Stomach smooth muscle (tissue), 2 donors: ENCODE results near the gene MYOM1.

Experiments
- H3K27ac ChIP-seq: one replicate; pipeline ENCODE4 v1.7.0; 2013; ENCODE audit warnings: mild to moderate bottlenecking, low read length, inconsistent platforms
- H3K27me3 ChIP-seq, 2 donors: one replicate each; pipeline ENCODE4 v1.7.0; 2013; ENCODE audit warnings: low read length in 2 of 2; ENCODE audit not compliant: insufficient read depth in 2 of 2, control insufficient read depth in 1 of 2
- H3K36me3 ChIP-seq, 2 donors: one replicate each; pipeline ENCODE4 v1.7.0; 2013; ENCODE audit warnings: low read length in 2 of 2; ENCODE audit not compliant: control insufficient read depth in 2 of 2, insufficient read depth in 2 of 2
- H3K4me1 ChIP-seq: one replicate; pipeline ENCODE4 v1.7.0; 2013; ENCODE audit warnings: low read length; ENCODE audit not compliant: control insufficient read depth, insufficient read depth
- H3K4me3 ChIP-seq, 2 donors: one replicate each; pipeline ENCODE4 v1.7.0; 2013; ENCODE audit warnings: low read length in 2 of 2
- H3K9ac ChIP-seq, 2 donors: one replicate each; pipeline ENCODE4 v1.7.0; 2013; ENCODE audit warnings: low read length in 2 of 2, mild to moderate bottlenecking in 1 of 2
- H3K9me3 ChIP-seq, 2 donors: one replicate each; pipeline ENCODE4 v1.7.0; 2013; ENCODE audit warnings: low read length in 2 of 2; ENCODE audit not compliant: control insufficient read depth in 2 of 2
- donor health status: healthy.
- donor health status: Pancreatic carcinoma.

The MYOM1 gene

DNA sequence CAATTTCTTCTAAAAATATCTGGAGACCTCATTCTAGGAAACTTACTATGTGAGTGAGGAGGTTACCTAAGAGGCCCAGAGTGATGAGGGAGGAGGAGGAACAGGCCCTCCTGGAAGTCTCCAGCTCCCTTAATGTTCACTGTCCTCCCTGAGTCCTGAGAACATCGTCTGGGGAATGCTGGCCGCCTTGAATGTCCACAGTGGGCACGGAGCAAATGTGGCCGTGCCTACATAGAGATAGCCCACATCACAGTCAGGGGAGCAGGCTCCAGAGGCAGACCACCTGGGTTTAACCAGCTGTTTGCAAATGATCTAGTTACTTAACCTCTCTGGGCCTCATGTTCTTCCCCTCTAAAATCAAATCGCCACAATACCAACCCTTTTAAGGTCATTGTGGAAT, 123.8 kb downstream of the MYOM1 start:
- Histone ChIP-seq H3K27me3 (no peaks in the 10 kb centered on the region), H3K27ac (no peak overlapping the region), H3K4me1 (no peaks in the 10 kb centered on the region), H3K4me3 (no peak overlapping the region), H3K9me3 (no peaks in the 10 kb centered on the region), H3K9ac (no peak overlapping the region), H3K36me3 (peaks cover 0 to 16% of the 10 kb centered on the region in 2 donors)

DNA sequence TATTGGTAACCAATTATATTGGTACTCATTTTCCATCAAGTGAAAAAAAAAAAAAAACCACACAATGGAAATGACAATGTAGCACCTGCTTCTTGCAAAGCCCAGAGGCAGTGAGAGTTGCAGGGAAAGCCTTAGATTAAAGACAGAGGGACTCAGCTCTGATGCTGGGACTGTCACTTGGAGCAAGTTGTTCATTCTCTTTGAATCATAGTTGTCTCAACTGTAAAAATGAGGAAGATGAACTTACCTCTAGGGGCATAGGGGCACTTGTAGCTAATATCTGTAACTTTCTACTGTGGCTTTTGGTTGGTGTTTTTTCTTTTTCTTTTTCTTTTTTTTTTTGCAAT, 125.5 kb downstream of the MYOM1 start:
- H3K4me1 ChIP-seq = no peaks in the 10 kb centered on the region
- H3K27me3 ChIP-seq = no peaks in the 10 kb centered on the region
- no peaks in the 10 kb centered on the region for H3K9me3 ChIP-seq
- no peak overlapping the region for H3K9ac ChIP-seq
- H3K4me3 ChIP-seq = no peak overlapping the region
- peaks cover 0 to 7% of the 10 kb centered on the region in 2 donors for H3K36me3 ChIP-seq
- H3K27ac ChIP-seq = no peak overlapping the region

DNA sequence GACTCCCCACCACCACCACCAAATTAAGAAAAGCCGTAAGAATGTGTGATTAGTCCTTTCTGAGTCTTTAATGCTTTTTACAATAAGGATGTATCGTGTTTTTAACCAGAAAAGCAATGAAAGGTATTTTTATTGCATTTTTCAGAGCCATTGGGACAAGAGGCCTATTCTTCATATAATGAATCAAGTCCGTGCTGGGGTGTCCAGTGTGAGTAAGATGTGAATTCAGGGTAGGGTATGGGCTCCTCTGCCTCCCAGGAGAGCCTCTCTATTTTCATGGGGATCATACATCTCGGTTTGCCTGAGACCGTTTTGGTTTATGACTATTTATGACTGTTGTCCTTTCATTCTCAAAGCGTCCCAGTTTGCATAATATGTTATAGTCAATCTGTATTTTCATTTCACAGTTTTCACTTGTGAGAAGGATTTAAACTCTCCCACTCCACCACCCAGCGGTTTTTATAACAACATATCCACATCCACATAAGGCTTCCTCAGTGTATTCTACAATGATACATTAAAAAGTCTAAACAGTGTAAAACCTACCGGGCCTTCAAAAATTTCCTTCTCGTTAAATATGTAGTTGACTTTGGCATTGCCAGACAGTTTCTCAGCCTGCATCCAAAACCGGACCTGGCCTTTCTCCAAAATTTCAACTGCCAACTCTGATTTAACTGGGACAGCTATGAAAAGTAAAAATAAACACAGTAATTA, 126.0 kb downstream of the MYOM1 start:
- Histone ChIP-seq H3K9ac (no peak overlapping the region), H3K4me3 (no peak overlapping the region), H3K36me3 (peaks cover 0 to 7% of the 10 kb centered on the region in 2 donors), H3K27me3 (no peaks in the 10 kb centered on the region), H3K9me3 (no peaks in the 10 kb centered on the region), H3K4me1 (no peaks in the 10 kb centered on the region), H3K27ac (no peak overlapping the region)

DNA sequence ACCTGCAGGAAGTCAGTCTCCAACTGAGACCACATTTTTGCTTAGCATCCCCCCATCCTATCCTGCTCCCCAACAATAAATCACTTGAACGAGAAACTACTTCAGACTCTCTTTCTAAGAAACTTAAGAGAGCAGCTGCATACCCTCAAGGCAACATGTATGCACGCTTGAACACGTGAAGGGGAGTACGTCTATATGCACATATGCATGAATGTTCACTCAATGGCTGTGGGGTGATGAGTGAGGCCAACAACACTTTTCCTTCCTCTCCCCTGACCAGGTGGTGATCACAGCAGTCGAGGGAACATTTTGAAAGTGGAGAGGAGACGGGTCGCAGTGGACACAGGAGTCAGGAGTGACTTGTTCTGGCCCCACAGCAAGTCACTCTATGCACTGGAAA, 127.0 kb downstream of the MYOM1 start:
- Histone ChIP-seq H3K27me3 (no peaks in the 10 kb centered on the region), H3K9me3 (no peaks in the 10 kb centered on the region), H3K4me1 (no peaks in the 10 kb centered on the region), H3K4me3 (no peak overlapping the region), H3K36me3 (peaks cover 2 to 11% of the 10 kb centered on the region in 2 donors), H3K9ac (no peak overlapping the region), H3K27ac (no peak overlapping the region)

DNA sequence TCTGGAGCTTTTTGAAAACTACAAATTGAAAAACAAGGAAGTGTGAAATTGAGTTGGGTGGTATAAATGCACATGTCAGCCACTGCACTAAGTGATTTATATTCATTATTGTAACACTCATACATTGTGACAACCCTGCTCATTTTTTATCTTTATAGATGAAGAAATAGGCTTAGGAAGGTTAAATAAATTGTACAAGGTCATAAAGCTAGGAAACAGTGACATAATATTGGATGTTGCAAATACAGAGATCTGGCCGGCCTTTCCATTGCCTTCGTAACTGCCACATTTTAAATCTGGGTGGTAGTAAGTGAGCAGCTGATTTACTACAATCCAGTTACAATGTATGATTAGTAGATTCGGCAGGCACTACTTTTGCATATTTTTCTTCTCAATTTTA, 130.2 kb downstream of the MYOM1 start:
- H3K36me3 ChIP-seq = peaks cover 2 to 12% of the 10 kb centered on the region in 2 donors
- H3K27ac ChIP-seq = no peak overlapping the region
- H3K4me1 ChIP-seq = no peaks in the 10 kb centered on the region

DNA sequence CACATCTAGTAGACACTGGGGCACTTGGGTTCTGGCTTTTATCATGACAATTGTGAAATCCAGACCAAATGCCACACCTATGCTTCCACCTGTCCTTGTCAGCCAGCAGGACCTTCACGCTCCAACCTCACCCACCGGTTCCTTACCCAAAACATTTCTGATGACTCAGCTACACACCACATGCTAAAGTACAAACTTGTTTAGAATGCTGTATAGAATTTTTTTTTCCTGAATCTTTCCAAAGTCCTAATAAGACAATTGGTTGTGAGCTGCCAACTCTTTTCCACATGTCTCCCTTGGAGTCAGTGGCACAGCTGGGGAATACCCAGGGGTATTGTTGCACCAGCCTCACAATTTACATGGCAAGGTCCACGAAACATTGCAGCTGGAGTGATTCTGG, 131.3 kb downstream of the MYOM1 start:
- H3K9ac ChIP-seq = no peak overlapping the region
- no peaks in the 10 kb centered on the region for H3K4me1 ChIP-seq
- H3K4me3 ChIP-seq = no peak overlapping the region
- no peaks in the 10 kb centered on the region for H3K27me3 ChIP-seq
- no peaks in the 10 kb centered on the region for H3K9me3 ChIP-seq
- peaks cover 2 to 14% of the 10 kb centered on the region in 2 donors for H3K36me3 ChIP-seq
- H3K27ac ChIP-seq = no peak overlapping the region

More for the DNA sequence above, 130.2 kb downstream of the MYOM1 start:
- Histone ChIP-seq H3K27me3 (no peaks in the 10 kb centered on the region), H3K9ac (no peak overlapping the region), H3K4me3 (no peak overlapping the region), H3K9me3 (no peaks in the 10 kb centered on the region)

DNA sequence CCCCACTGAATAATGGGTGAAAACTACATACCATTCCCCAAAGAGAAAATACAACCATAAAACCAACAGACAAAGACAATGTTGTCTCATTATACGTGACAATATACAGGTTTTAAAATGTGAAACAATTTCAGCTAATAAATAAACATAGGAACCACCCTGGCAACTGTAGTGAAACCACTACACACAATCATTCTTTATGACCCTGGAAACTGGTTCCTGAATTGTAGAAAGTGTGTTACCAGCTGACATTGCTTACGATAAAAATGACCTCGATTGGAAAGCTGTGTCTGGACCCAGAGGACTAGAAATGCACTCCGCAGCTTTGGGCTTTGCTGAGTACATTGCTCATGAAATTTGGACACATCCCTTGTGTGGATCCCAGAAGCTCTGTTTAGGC, 132.9 kb downstream of the MYOM1 start:
- H3K9ac ChIP-seq = no peak overlapping the region
- H3K4me3 ChIP-seq = no peak overlapping the region
- no peaks in the 10 kb centered on the region for H3K9me3 ChIP-seq
- no peaks in the 10 kb centered on the region for H3K27me3 ChIP-seq
- peaks cover 5 to 18% of the 10 kb centered on the region in 2 donors for H3K36me3 ChIP-seq
- H3K27ac ChIP-seq = no peak overlapping the region
- no peaks in the 10 kb centered on the region for H3K4me1 ChIP-seq

DNA sequence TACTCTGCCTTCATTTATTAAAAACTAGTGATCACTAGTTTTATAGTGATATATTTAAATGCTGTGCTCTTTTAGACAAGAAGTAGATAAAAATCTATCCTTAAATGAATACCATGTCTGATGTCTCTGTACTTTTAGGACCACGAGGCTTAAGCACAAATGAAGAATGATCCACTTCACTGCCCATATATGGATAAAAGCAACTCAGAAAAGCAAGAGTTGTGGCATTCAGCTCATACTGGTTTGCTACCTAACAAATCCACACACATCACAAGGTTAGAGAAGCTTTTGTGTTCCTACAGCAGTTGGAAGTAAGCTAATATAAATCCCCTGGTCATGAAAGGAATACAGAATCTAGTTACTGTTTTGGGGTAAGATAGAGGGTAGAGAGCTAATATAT, 134.2 kb downstream of the MYOM1 start:
- no peaks in the 10 kb centered on the region for H3K4me1 ChIP-seq
- H3K9ac ChIP-seq = no peak overlapping the region
- H3K4me3 ChIP-seq = no peak overlapping the region
- H3K27ac ChIP-seq = no peak overlapping the region
- H3K36me3 ChIP-seq = peaks cover 5 to 18% of the 10 kb centered on the region in 2 donors
- no peaks in the 10 kb centered on the region for H3K9me3 ChIP-seq
- H3K27me3 ChIP-seq = no peaks in the 10 kb centered on the region

DNA sequence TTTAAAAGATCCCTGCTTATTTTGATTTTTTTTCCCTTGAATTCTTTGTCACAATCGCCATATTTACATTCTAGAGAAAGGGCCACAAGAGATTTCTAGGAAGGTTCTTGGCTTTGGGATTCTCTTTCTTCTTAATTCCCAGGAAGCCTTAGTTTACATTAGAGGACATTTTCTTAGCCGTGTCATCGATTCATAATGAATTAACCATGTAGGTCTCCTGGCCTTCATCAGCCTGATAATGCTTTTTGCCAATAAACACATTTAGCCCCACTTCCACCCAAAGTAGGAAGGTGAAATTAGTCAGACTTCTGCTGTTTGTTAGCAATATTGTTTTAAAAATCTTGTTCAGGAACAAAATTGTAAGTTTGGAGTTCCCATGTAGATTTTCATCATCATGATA, 135.6 kb downstream of the MYOM1 start:
- no peak overlapping the region for H3K4me3 ChIP-seq
- H3K36me3 ChIP-seq = peaks cover 5 to 20% of the 10 kb centered on the region in 2 donors
- no peak overlapping the region for H3K9ac ChIP-seq
- no peaks in the 10 kb centered on the region for H3K9me3 ChIP-seq
- H3K27me3 ChIP-seq = no peaks in the 10 kb centered on the region
- no peak overlapping the region for H3K27ac ChIP-seq
- no peaks in the 10 kb centered on the region for H3K4me1 ChIP-seq

DNA sequence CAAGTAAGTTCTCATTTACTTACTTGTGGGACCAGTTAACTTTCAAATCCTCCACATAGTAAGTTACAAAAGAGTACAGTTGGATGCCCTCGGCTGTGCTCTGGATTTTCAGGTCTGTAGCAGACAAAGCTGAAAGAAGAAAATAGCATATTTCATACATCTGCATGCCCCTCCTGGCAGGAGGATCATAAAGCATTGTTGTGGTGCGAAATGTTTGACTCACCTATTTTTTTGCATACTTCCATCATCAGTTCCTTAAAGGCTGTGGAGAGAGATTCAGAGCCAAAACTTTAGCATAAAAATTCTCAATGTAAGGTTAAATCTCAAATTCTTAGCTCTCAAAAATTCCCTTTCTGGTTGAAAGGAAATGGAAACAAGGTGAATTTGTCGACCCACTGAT, 136.0 kb downstream of the MYOM1 start:
- no peak overlapping the region for H3K4me3 ChIP-seq
- H3K4me1 ChIP-seq = no peaks in the 10 kb centered on the region
- H3K9me3 ChIP-seq = no peaks in the 10 kb centered on the region
- H3K9ac ChIP-seq = no peak overlapping the region
- no peak overlapping the region for H3K27ac ChIP-seq
- no peaks in the 10 kb centered on the region for H3K27me3 ChIP-seq
- H3K36me3 ChIP-seq = peaks cover 5 to 21% of the 10 kb centered on the region in 2 donors

DNA sequence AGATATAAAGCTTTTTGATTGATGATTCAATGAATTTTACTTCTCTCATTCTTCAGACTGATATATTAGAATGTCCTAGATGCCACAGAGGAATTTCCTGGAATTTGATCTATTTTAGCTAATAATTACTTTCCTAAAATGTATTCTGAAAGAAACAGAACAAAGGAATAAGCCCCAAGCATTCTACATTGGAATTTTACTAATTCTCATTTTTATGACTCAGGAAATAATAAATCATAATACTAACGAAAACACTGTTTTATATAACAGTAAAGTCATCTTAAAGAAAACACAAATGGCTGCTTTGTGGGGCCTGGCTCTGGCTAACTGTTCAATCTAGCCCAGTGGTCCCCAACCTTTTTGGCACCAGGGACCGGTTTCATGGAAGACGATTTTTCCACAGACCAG, 138.2 kb downstream of the MYOM1 start:
- H3K4me3 ChIP-seq = no peak overlapping the region
- no peak overlapping the region for H3K27ac ChIP-seq
- no peaks in the 10 kb centered on the region for H3K27me3 ChIP-seq
- H3K9ac ChIP-seq = no peak overlapping the region
- H3K36me3 ChIP-seq = peaks cover 3 to 18% of the 10 kb centered on the region in 2 donors
- H3K9me3 ChIP-seq = no peaks in the 10 kb centered on the region
- no peaks in the 10 kb centered on the region for H3K4me1 ChIP-seq
